Erythroblast (primary cell): ENCODE results near the gene PPP2R3A.

Experiments
- GATA1 ChIP-seq: IDR thresholded peaks from 2 replicates; pipeline ENCODE4 v1.6.1; 2011; ENCODE audit warnings: low read depth, mild to moderate bottlenecking, control low read depth, low read length, moderate library complexity
- POLR2A ChIP-seq: IDR thresholded peaks from 2 replicates; pipeline ENCODE4 v1.6.1; 2011; ENCODE audit warnings: mild to moderate bottlenecking, low read length

- TF ChIP-seq POLR2A (no peak), GATA1 (no peak)
Measured at GRCh38 chr3:135990903-135991302, 25.4 kb downstream of the PPP2R3A start.
